HG03460 (cell line): Measurements from ENCODE around the gene EEF1G.
"Not testable (repeated sequence)": the region's sequence is repeated elsewhere in the genome, so short reads cannot be mapped to it uniquely, and the experiment has no call there.

Experiments
- ATAC-seq: cut with Tn5 transposase; IDR thresholded peaks from one replicate; pipeline ENCODE4 v1.9.1; 2021; ENCODE audit not compliant: unreplicated experiment

Gene EEF1G

GRCh38 chr11:62556108-62556874 lies 17.4 kb downstream of the EEF1G start:
- ATAC-seq: peak; percentile 33

DNA sequence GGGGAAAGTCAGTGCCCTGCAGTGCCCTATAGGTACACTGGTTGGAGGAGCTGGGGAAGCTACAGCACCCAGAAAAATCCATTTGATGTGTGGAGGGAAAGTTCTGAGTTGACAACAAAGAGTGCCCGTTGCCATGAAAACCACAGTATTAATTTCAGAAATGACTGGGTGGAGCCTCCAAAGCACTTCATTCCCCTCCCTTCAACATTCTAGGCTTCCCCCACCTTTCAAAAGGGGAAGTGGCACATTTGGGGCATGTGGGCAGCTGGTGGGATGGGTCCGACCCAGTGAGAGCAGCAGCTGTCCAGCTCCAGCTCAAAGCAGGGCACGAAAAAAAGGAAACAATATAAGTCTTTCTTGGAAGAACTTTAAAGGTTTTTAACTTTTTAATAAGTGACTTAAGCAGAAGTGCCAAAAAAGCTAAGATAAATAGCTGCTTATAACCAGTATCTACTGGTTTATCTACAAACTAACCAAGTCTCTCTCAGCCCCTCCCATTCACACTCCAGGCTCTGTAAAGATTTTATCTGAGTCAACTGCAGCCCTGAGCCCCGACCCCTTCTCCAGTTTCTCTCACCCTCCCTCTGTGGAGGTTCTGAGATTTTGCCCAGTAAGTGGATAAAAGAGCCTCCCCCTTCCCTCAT lies 18.1 kb downstream of the EEF1G start:
- peak; percentile 36 for ATAC-seq

- no peak for ATAC-seq
Observed at GRCh38 chr11:62554387-62555167, 19.1 kb downstream of the EEF1G start.

DNA sequence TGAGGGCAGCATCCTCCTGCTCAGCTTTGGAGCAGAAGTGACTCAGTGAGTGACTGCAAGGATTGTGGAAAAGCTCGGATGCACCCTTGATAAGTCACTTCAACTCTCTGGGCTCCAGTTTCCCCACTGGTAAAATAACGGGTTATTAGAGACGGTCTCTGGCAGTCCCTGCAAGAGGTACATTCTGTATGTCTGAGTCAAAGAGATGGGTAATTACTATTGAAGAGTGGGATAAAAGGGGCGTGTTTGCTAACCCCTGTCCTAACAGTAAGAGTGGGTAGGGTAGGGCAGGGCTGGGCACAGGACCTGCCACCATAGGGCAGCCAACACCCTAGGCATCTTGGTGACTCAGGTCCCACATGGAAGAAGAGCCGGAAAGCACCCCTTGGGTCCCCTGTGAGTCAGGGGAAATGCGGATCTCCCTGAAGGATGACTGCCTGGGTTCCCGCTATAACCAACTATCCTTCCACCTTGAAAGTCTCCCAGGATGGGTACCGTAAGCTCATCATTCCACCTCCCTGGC lies 19.8 kb downstream of the EEF1G start:
- ATAC-seq: no peak

GRCh38 chr11:62553080-62553838 lies 20.4 kb downstream of the EEF1G start:
- ATAC-seq: no peak

- ATAC-seq: no peak
Observed at GRCh38 chr11:62552485-62553079, 21.1 kb downstream of the EEF1G start.

DNA sequence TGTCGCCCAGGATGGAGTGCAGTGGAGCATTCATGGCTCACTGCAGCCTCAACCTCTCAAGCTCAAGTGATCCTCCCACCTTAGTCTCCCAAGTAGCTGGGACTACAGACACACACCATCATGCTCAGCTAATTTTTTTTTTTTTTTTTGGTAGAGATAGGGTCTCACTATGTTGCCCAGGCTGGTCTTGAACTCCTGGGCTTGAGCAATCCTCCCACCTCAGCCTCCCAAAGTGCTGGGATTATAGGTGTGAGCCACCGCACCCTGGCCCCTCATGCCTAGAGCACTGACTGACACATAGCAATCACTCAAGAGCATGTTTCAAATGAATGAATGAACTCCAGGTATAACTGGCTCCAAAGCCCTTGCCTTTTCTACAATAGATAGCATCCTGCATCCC lies 23.2 kb downstream of the EEF1G start:
- not testable (repeated sequence) for ATAC-seq

- no peak for ATAC-seq
Observed at GRCh38 chr11:62548545-62549335, 25.0 kb downstream of the EEF1G start.

DNA sequence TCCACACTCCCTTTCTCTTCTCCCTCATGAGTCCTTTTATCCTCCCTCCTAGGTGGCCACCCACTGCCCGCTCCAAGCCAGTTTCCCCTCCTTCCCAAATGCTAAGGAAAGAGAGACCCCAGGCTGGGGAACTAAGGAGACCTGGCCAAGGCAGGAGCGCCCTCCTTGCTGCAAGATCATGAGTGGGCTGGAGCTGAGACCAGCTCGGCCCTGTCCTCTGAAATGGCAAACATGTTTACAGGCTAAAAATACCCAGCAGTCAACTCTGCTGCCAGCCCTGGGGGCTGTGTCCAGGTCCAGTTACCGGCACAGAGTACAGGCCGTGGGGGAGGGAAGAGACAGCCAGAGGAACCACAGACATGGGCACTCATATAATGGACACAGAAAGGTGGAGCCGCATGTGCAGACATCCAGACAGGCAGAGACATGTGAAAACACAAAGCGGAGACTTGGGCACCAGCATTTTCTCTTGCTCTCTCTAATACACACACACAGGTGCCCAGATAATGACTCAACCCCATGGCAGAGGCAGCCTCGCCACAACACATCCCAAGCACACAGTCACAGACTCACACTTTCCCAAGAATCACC lies 25.9 kb downstream of the EEF1G start:
- ATAC-seq: no peak

DNA sequence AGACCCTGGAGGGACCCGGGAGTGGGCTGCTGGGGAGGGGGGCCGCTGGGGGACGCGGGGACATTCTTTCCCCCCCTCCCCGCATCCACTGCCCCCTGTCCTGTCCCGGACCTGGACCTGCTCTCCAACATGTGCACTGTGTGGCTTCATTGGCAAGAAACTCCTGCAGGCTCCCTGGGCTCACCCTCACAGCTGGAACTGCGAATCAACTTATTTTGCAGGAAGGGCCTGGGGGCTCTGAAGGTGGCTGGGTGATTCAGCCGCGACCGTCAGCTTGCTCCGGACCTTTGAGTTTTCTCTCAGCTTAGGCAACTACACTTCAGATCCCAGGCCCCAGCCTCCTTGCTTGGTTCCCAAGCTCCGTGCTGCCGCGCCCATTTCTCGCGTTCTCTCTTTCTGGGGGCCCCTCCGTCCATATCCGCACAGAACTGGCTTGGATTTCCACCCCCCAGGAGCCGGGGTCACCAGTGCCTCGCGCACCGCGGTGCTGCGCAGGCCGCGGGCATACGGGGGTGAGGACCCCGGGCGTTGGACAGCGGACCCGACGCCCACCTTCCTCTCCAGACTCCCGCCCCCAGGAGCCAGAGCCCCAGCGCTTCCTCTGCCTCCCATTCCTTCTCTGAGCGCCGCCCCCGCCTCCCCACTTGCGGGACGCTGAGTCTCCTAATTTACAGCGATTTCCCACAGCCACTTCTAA lies 26.6 kb downstream of the EEF1G start:
- no peak for ATAC-seq

DNA sequence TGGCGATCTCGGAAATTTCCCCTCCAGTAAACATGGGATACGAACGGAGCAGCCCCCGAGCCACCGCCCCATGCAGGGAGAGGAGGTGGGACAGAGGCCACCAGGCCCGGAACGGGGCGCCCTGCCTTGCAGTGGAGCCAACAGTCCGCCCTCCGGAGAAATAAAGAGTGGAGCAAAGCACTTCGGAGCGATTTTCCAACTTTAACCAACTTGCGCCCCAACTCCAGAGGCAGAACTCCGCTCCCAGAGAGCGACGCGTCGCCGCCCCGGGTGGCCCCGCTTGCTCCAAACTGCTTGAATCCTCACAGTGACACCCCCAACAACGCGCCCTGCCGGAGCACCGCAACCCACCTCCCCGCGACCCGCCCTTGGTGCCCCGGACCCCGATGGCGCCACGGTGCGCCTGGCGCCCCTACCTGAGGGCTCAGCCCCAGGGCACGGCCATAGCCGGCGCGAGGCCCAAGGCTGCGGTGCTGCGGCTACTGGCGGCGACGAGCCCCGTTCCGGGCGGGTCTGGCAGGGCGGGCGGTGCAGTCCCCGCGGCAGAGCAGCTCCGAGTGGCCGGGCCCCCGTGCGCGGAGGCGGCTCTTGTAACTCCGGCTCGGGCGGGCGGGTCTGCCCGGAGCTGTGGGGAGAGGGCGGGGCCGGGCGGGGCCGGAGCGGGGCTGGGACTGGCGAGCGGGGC lies 27.3 kb downstream of the EEF1G start, which contains the start of gene AHNAK:
Gene AHNAK, minus strand, starts transcription at position 563 of the 685 bp plus-strand sequence. CDS start 10,708 bp downstream, outside the sequence.
- no peak for ATAC-seq

DNA sequence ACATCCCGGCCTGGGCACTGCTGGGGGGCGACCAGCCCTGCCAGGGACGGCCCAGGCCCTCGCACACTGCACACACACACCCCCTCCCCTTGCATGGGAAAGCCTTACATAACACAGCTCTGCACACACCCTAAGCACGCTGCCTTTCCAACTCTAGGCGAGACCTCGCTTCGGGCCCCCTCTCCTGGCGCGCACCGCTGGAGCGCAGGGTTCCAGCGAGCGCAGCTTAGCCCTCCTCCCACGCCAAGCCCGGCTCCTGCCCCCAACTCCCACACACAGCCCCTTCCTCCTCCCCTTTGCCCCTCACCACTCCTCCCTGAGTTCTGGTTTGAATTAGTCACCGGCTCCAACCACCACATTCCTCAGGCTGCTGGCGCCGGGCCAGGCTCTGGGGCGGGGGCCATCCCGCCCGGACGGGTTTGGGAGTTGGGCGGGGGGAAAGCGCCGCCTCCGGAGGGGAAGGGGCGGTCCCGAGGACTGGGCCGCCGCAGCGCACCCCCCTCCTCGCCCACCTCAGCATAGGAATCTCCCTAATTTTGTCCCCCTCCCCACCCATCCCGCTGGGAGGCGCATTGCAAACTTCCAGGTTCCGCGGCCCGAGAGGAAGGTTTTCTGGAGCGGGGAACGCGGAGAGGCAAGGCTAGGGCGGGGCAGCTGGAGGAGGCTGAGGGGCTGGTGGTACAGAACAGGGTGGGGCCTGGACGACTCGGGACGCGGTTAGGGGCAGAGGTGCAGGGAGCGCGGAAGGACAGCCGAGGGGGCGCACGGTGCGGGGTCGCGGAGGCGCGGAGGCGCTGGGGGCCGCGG lies 28.1 kb downstream of the EEF1G start:
- no peak for ATAC-seq

DNA sequence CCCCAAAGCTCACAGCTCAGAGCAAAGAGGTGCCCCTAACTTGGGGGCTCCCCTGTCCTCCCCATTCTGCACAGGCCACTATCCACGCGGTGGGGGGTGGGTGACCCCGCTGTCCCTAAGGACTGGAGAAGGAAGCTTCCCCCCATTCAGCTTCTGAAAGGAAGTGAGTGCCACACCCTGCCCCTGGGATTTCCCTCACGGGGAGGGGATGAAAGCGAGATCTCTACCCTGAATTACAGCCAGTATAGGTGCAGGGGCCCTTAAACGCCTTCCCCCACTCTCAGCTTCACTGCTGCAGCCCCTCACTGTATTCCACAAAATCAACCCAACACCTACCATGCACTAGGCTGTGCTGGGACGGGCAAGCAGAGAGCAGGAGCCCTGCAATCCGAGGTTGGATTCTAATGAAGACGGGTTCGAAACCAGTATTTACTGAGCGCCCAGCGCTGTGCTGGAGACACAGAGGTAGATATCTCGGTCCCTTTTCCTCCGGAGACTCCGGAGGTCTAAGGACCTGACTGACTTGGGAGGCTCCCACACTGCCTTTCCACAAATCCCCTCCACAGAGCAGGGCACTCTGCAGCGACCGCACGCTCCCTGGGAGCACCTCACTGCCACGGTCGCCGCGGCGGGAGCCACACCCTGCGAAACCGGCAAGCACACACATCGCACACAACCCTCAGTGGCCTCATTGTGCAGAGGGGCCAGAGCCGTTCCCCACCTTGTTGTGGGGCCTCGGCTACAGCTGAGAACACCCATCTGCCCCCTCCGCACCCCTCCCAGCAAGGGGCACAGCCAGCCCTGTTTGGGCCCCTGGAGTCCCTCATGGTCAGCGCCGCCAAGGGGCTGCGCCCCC lies 28.9 kb downstream of the EEF1G start:
- no peak for ATAC-seq

DNA sequence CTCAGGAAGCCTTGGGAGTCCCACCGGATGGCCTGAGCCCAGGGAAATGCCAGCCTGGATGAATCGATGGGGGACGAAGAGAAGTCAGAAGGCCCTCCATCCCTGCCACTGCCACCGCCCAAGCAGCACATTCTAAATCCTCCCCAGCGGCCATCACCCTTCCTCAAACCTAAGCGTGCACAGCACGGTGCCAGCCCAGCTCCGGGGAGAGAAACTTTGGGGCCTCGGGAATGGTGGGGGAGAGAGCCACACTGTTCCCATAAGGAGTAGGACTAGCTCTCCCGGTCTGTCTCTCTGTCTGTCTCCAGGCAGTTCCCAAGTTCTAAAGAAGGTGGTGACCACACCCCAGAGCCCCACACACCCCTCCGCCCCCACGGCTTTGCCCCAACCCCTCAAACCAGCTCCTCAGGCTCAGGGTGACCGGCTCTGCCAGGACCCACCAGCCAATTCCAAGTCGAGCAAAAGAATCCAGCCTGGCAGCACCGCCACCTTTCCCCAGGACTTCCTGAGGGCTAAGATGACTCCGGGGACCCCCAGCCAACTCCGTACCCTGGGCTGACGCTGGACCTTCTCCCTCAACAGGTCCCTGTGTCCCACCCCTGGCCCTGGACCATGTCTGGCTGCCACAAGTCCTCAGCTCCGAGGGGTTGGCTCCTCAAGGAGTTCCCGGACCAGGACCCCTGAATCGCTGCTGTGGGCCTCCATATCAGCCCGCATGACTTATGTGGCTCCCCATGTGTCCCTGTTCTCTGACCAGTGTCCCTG lies 29.8 kb downstream of the EEF1G start:
- ATAC-seq: no peak

- ATAC-seq: peak; percentile 26
Observed at GRCh38 chr11:62542750-62543567, 30.7 kb downstream of the EEF1G start.
